ENCODE results near the gene RAB31. TPM values are rescaled to one million over a fixed set of nuclear protein-coding genes. Genes with fewer than 3 reads are reported as not detected.

The RAB31 gene
- total RNA-seq, 4 donors from 2014 or later, result 94.0 to 145 (median 107) TPM

DNA sequence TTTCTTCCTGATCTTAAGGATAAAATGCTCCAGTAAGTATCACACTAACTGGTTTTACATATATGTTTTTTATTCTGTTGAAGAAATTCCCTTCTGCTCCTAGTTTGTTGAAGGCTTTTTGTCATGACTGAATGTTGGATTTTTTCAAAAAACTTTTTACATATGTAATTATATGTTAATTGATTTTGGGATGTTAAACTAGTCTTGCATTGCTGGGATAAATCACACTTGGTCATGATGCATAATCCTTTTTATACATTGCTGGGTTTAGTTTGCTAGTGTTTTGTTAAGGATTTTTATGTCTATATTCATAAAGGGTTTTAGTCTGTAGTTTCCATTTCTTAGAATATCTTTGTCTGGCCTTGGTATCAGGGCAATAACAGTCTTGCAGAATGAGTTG is 112.0 kb downstream of the RAB31 start:
- H3K9me3 ChIP-seq, result peaks cover 0 to 7% (median 0%) of the 10 kb centered on the region in 4 donors
- H3K27ac ChIP-seq (replicated peaks in 1 of 4), result no peak overlapping the region
- peaks cover 0 to 7% (median 0%) of the 10 kb centered on the region in 4 donors for H3K36me3 ChIP-seq
- peaks cover 18 to 30% (median 20%) of the 10 kb centered on the region in 4 donors for H3K4me1 ChIP-seq
- DNase-seq (ENCODE audit: extremely low spot score), result no peak
- H3K27me3 ChIP-seq, result no peaks in the 10 kb centered on the region
- TF ChIP-seq CTCF (IDR thresholded peaks at IDR 0.05), result no peak
- TF ChIP-seq POLR2A (IDR thresholded peaks at IDR 0.05; ENCODE audit: low read depth), result no peak
- no peak overlapping the region for H3K4me3 ChIP-seq
- intact Hi-C loops (cut with DNase I), result no loop called here

- H3K36me3 ChIP-seq, result peaks cover 0 to 7% (median 0%) of the 10 kb centered on the region in 4 donors
- intact Hi-C loops (cut with DNase I), result no loop called here
- DNase-seq (ENCODE audit: extremely low spot score), result no peak
- 79% methylated on average over 4 of the region's 4 CpGs for WGBS
- H3K9me3 ChIP-seq, result peaks cover 0 to 7% (median 0%) of the 10 kb centered on the region in 4 donors
- TF ChIP-seq EP300 (IDR thresholded peaks at IDR 0.05) (no peak), POLR2A (IDR thresholded peaks at IDR 0.05; ENCODE audit: low read depth) (no peak), CTCF (IDR thresholded peaks at IDR 0.05) (no peak), POLR2AphosphoS5 (IDR thresholded peaks at IDR 0.05) (no peak)
- no peaks in the 10 kb centered on the region for H3K27me3 ChIP-seq
- no peak overlapping the region for H3K27ac ChIP-seq (replicated peaks in 1 of 4)
- H3K4me3 ChIP-seq, result no peak overlapping the region
- peaks cover 24 to 36% (median 26%) of the 10 kb centered on the region in 4 donors for H3K4me1 ChIP-seq
Observed at GRCh38 chr18:9820719-9821118, 112.6 kb downstream of the RAB31 start.

GRCh38 chr18:9822587-9823185 is 114.6 kb downstream of the RAB31 start:
- Histone ChIP-seq H3K4me1 (peaks cover 25 to 50% (median 42%) of the 10 kb centered on the region in 4 donors), H3K36me3 (no peaks in the 10 kb centered on the region), H3K27ac (replicated peaks in 1 of 4) (peak overlapping the region; percentile 83 to 88 (median 86)), H3K27me3 (no peaks in the 10 kb centered on the region), H3K4me3 (no peak overlapping the region), H3K9me3 (peaks cover 0 to 7% (median 0%) of the 10 kb centered on the region in 4 donors)
- no peak for DNase-seq (ENCODE audit: extremely low spot score)
- 95% methylated on average over 11 of the region's 11 CpGs for WGBS
- TF ChIP-seq POLR2A (IDR thresholded peaks at IDR 0.05; ENCODE audit: low read depth) (no peak), EP300 (IDR thresholded peaks at IDR 0.05) (no peak), CTCF (IDR thresholded peaks at IDR 0.05) (no peak), POLR2AphosphoS5 (IDR thresholded peaks at IDR 0.05) (no peak)
- intact Hi-C loops (cut with DNase I), result no loop called here

DNA sequence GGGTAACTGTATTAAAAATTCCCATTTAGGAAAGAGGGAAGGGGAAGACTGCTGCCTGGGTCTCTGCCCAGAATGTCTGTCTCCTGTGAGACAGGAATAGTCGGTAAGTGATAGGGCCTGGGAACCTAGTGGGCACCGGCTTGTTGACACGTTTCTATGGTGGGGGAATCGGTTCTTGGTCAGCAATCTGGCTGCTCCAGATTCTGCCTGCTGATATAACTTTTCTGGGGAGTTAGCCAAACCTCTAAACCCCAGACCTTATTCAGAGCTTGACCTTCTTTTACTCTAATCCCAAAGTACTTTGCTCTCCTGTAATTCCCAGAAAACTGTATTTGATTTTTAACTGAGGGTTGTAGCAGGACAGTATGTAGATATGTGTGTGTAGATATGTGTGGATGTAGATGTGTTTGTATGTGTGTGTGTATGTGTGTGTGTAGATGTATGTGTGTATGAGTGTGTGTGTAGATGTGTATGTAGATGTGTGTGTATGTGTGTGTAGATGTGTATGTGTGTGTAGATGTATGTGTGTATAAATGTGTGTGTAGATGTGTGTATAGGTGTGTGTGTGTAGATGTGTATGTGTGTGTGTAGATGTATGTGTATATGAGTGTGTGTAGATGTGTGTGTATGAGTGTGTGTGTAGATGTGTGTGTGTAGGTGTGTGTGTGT is 115.8 kb downstream of the RAB31 start:
- WGBS, result 44% methylated on average over 4 of the region's 4 CpGs
- Histone ChIP-seq H3K9me3 (no peaks in the 10 kb centered on the region), H3K27ac (replicated peaks in 1 of 4) (peak overlapping the region; percentile 83 to 88 (median 86)), H3K4me1 (peaks cover 25 to 54% (median 49%) of the 10 kb centered on the region in 4 donors), H3K27me3 (no peaks in the 10 kb centered on the region), H3K4me3 (no peak overlapping the region), H3K36me3 (no peaks in the 10 kb centered on the region)
- DNase-seq (ENCODE audit: extremely low spot score), result peak; percentile 74
- intact Hi-C loops (cut with DNase I), result no loop called here
- TF ChIP-seq EP300 (IDR thresholded peaks at IDR 0.05), result no peak
- no peak for TF ChIP-seq CTCF (IDR thresholded peaks at IDR 0.05)
- no peak for TF ChIP-seq POLR2A (IDR thresholded peaks at IDR 0.05; ENCODE audit: low read depth)
- TF ChIP-seq POLR2AphosphoS5 (IDR thresholded peaks at IDR 0.05), result no peak

Data from esophagus muscularis mucosa (tissue), 4 donors.